HepG2 (cell line): ENCODE results near the gene CLDND2. TPM values are rescaled to one million over a fixed set of nuclear protein-coding genes. Genes with fewer than 3 reads are reported as not detected.

Experiments used
- GABPA ChIP-seq, 2 experiments: IDR thresholded peaks; 2 replicates each; pipeline ENCODE4 v1.6.1; 2011 to 2016; ENCODE audit warnings: low read depth in 2 of 2, low read length in 1 of 2, missing biosample characterization in 1 of 2, missing genetic modification characterization in 1 of 2
- HOXA3 ChIP-seq: sonication (generic); formaldehyde crosslinking; IDR thresholded peaks from 2 replicates; pipeline ENCODE4 v1.5.0; 2020; ENCODE audit warnings: missing genetic modification reagents
- MEIS2 ChIP-seq: sonication (generic); formaldehyde crosslinking; IDR thresholded peaks from 2 replicates; pipeline ENCODE4 v1.9.0; 2021; ENCODE audit warnings: mild to moderate bottlenecking, missing genetic modification reagents
- ZNF550 ChIP-seq: sonication (generic); formaldehyde crosslinking; IDR thresholded peaks from 2 replicates; pipeline ENCODE4 v1.4.0; 2020; ENCODE audit warnings: mild to moderate bottlenecking, missing genetic modification reagents, borderline replicate concordance
- polyA plus RNA-seq, 8 experiments: library from polyadenylated mRNA; depleted of rRNA in 3 of 8; stranded (reverse) in 7 of 8; unstranded in 1 of 8; fragments of >200 nt; fragmentation: Illumina TruSeq in 4 of 8; extraction: Trizol in 4 of 8; gene quantifications; 2 replicates each; pipeline versions ENCODE4 v1.2.1 to v1.2.3, GENCODE V29; 2011 to 2016; ENCODE audit warnings: low read depth in 4 of 8, missing spikeins in 1 of 8, mixed read lengths in 1 of 8; ENCODE audit not compliant: insufficient read depth in 1 of 8
- total RNA-seq, 5 experiments: library from RNA; depleted of rRNA; stranded (reverse); fragments of >200 nt; fragmentation: Illumina TruSeq; extraction: Trizol; gene quantifications; 2 replicates each; pipeline ENCODE4 v1.2.3, GENCODE V29; 2016; ENCODE audit warnings: low read depth in 1 of 5
- TF ChIP-seq, protein P1 (sequence below): sonication (generic); formaldehyde crosslinking; IDR thresholded peaks from 2 replicates; pipeline ENCODE4 v1.5.0; 2020; ENCODE audit warnings: missing genetic modification reagents
- TF ChIP-seq, protein P2 (sequence below): sonication (generic); formaldehyde crosslinking; IDR thresholded peaks from 2 replicates; pipeline ENCODE4 v1.5.1; 2020; ENCODE audit warnings: mild to moderate bottlenecking, missing genetic modification reagents, borderline replicate concordance
- TF ChIP-seq, protein P3 (sequence below): sonication (generic); formaldehyde crosslinking; IDR thresholded peaks from 2 replicates; pipeline ENCODE4 v1.8.1; 2023; ENCODE audit warnings: missing genetic modification reagents, inconsistent platforms, borderline replicate concordance
- TF ChIP-seq, protein P4 (sequence below): sonication (generic); formaldehyde crosslinking; IDR thresholded peaks from 2 replicates; pipeline ENCODE4 v1.4.0; 2020; ENCODE audit warnings: missing genetic modification reagents
- TF ChIP-seq, protein P5 (sequence below): sonication (generic); formaldehyde crosslinking; IDR thresholded peaks from 2 replicates; pipeline ENCODE4 v1.8.0; 2022; ENCODE audit warnings: mild to moderate bottlenecking, missing genetic modification reagents, moderate library complexity

Gene CLDND2
- total and polyA plus RNA-seq, 2 of the 13 experiments (the other 11 are each of a cell fraction or from before 2014, with no cell fraction given), result 0.84 to 1.8 TPM

DNA sequence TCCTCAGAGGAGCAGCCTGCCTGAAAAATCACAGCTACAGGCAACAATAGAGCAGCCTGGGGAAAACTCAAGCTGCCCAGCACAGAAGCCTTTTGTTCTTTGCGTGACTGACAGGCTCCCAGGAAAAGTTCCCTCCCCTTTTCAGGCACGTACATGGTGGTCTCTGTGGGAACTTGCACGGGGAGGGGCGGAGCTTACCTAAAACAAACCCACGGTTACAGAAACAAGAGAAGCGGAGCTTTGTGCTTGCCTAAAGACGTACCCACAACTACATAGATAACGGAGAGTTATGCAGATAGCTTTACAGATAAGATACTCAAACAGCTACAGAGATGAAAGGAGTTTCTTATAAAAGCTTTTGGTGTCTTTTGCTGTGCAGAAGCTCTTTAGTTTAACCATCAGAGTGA, 14.1 kb downstream of the CLDND2 start (continued):
- TF ChIP-seq, protein P1, sequence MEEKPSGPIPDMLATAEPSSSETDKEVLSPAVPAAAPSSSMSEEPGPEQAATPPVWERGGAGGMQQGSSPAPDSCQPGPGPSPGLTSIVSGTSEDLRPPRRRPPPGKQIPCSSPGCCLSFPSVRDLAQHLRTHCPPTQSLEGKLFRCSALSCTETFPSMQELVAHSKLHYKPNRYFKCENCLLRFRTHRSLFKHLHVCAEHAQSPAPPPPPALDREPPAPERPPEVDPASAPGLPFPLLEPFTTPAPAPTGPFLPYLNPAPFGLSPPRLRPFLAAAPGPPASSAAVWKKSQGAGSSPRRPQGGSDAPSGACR (CRISPR knock-in tag), result no peak; the same call in 1 of the 2 replicates
- TF ChIP-seq GABPA (IDR thresholded peaks at IDR 0.05; ENCODE audit: low read depth, low read length) (no peak), GABPA (CRISPR knock-in tag; IDR thresholded peaks at IDR 0.05; ENCODE audit: low read depth) (no peak), HOXA3 (0 out of 2 replicates have a peak, but pooled peaks have one; percentile 47), MEIS2 (CRISPR knock-in tag) (peak; percentile 86; the same call in 1 of the 2 replicates), ZNF550 (CRISPR knock-in tag) (no peak)
- TF ChIP-seq, protein P2, sequence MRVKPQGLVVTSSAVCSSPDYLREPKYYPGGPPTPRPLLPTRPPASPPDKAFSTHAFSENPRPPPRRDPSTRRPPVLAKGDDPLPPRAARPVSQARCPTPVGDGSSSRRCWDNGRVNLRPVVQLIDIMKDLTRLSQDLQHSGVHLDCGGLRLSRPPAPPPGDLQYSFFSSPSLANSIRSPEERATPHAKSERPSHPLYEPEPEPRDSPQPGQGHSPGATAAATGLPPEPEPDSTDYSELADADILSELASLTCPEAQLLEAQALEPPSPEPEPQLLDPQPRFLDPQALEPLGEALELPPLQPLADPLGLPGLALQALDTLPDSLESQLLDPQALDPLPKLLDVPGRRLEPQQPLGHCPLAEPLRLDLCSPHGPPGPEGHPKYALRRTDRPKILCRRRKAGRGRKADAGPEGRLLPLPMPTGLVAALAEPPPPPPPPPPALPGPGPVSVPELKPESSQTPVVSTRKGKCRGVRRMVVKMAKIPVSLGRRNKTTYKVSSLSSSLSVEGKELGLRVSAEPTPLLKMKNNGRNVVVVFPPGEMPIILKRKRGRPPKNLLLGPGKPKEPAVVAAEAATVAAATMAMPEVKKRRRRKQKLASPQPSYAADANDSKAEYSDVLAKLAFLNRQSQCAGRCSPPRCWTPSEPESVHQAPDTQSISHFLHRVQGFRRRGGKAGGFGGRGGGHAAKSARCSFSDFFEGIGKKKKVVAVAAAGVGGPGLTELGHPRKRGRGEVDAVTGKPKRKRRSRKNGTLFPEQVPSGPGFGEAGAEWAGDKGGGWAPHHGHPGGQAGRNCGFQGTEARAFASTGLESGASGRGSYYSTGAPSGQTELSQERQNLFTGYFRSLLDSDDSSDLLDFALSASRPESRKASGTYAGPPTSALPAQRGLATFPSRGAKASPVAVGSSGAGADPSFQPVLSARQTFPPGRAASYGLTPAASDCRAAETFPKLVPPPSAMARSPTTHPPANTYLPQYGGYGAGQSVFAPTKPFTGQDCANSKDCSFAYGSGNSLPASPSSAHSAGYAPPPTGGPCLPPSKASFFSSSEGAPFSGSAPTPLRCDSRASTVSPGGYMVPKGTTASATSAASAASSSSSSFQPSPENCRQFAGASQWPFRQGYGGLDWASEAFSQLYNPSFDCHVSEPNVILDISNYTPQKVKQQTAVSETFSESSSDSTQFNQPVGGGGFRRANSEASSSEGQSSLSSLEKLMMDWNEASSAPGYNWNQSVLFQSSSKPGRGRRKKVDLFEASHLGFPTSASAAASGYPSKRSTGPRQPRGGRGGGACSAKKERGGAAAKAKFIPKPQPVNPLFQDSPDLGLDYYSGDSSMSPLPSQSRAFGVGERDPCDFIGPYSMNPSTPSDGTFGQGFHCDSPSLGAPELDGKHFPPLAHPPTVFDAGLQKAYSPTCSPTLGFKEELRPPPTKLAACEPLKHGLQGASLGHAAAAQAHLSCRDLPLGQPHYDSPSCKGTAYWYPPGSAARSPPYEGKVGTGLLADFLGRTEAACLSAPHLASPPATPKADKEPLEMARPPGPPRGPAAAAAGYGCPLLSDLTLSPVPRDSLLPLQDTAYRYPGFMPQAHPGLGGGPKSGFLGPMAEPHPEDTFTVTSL, result peak; percentile 79; the same call in 1 of the 2 replicates
- TF ChIP-seq, protein P3, sequence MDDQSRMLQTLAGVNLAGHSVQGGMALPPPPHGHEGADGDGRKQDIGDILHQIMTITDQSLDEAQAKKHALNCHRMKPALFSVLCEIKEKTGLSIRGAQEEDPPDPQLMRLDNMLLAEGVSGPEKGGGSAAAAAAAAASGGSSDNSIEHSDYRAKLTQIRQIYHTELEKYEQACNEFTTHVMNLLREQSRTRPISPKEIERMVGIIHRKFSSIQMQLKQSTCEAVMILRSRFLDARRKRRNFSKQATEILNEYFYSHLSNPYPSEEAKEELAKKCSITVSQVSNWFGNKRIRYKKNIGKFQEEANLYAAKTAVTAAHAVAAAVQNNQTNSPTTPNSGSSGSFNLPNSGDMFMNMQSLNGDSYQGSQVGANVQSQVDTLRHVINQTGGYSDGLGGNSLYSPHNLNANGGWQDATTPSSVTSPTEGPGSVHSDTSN (CRISPR knock-in tag), result 0 out of 2 replicates have a peak, but pooled peaks have one; percentile 54
- TF ChIP-seq, protein P4, sequence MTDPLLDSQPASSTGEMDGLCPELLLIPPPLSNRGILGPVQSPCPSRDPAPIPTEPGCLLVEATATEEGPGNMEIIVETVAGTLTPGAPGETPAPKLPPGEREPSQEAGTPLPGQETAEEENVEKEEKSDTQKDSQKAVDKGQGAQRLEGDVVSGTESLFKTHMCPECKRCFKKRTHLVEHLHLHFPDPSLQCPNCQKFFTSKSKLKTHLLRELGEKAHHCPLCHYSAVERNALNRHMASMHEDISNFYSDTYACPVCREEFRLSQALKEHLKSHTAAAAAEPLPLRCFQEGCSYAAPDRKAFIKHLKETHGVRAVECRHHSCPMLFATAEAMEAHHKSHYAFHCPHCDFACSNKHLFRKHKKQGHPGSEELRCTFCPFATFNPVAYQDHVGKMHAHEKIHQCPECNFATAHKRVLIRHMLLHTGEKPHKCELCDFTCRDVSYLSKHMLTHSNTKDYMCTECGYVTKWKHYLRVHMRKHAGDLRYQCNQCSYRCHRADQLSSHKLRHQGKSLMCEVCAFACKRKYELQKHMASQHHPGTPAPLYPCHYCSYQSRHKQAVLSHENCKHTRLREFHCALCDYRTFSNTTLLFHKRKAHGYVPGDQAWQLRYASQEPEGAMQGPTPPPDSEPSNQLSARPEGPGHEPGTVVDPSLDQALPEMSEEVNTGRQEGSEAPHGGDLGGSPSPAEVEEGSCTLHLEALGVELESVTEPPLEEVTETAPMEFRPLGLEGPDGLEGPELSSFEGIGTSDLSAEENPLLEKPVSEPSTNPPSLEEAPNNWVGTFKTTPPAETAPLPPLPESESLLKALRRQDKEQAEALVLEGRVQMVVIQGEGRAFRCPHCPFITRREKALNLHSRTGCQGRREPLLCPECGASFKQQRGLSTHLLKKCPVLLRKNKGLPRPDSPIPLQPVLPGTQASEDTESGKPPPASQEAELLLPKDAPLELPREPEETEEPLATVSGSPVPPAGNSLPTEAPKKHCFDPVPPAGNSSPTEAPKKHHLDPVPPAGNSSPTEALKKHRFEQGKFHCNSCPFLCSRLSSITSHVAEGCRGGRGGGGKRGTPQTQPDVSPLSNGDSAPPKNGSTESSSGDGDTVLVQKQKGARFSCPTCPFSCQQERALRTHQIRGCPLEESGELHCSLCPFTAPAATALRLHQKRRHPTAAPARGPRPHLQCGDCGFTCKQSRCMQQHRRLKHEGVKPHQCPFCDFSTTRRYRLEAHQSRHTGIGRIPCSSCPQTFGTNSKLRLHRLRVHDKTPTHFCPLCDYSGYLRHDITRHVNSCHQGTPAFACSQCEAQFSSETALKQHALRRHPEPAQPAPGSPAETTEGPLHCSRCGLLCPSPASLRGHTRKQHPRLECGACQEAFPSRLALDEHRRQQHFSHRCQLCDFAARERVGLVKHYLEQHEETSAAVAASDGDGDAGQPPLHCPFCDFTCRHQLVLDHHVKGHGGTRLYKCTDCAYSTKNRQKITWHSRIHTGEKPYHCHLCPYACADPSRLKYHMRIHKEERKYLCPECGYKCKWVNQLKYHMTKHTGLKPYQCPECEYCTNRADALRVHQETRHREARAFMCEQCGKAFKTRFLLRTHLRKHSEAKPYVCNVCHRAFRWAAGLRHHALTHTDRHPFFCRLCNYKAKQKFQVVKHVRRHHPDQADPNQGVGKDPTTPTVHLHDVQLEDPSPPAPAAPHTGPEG, result no peak
- TF ChIP-seq, protein P5, sequence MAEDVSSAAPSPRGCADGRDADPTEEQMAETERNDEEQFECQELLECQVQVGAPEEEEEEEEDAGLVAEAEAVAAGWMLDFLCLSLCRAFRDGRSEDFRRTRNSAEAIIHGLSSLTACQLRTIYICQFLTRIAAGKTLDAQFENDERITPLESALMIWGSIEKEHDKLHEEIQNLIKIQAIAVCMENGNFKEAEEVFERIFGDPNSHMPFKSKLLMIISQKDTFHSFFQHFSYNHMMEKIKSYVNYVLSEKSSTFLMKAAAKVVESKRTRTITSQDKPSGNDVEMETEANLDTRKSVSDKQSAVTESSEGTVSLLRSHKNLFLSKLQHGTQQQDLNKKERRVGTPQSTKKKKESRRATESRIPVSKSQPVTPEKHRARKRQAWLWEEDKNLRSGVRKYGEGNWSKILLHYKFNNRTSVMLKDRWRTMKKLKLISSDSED (CRISPR knock-in tag), result no peak
